ENCODE data around the gene NLGN3. TPM values are rescaled to one million over a fixed set of nuclear protein-coding genes. Genes with fewer than 3 reads are reported as not detected.
A peak's percentile ranks its signal among the peaks of the same experiment; 100 is the strongest.

The NLGN3 gene
- 0.20 TPM for total RNA-seq

- no peak for ATAC-seq
- DNase-seq (ENCODE audit: low spot score), result no peak
These were observed at the start of gene NLGN3 for GRCh38 chrX:71144651-71145050. NLGN3 (plus strand) TSS chrX:71144841; CDS start chrX:71147750, 2,909 bp downstream.

- ATAC-seq, result no peak
- DNase-seq (ENCODE audit: low spot score), result no peak
These were observed 49.6 kb upstream of the NLGN3 start for GRCh38 chrX:71095033-71095432.

- ATAC-seq, result peak; percentile 97
- peak; percentile 91 for DNase-seq (ENCODE audit: low spot score)
These were observed 49.1 kb upstream of the NLGN3 start, which contains the start of gene FOXO4 for GRCh38 chrX:71095555-71095980. FOXO4 (plus strand) TSS chrX:71095851; CDS start chrX:71096529, 678 bp downstream.

- DNase-seq (ENCODE audit: low spot score) (no peak), ATAC-seq (peak; percentile 87)
These were observed 48.5 kb upstream of the NLGN3 start for GRCh38 chrX:71095981-71096759.

- ATAC-seq (no peak), DNase-seq (ENCODE audit: low spot score) (no peak)
These were observed 47.9 kb upstream of the NLGN3 start for GRCh38 chrX:71096760-71097032.

- DNase-seq (ENCODE audit: low spot score), result peak; percentile 51
- ATAC-seq, result no peak
These were observed 46.3 kb upstream of the NLGN3 start for GRCh38 chrX:71098302-71098701.

GRCh38 chrX:71098951-71099506 lies 45.6 kb upstream of the NLGN3 start:
- ATAC-seq, result no peak
- no peak for DNase-seq (ENCODE audit: low spot score)

- DNase-seq (ENCODE audit: low spot score), result no peak
- no peak for ATAC-seq
These were observed 44.9 kb upstream of the NLGN3 start for GRCh38 chrX:71099736-71100135.

GRCh38 chrX:71100581-71101505 lies 43.8 kb upstream of the NLGN3 start:
- ATAC-seq, result no peak

GRCh38 chrX:71102292-71102691 lies 42.3 kb upstream of the NLGN3 start:
- no peak for ATAC-seq
- no peak for DNase-seq (ENCODE audit: low spot score)

More at GRCh38 chrX:71100581-71101505, 43.8 kb upstream of the NLGN3 start:
- DNase-seq (ENCODE audit: low spot score), result no peak

GRCh38 chrX:71103110-71103983 lies 41.3 kb upstream of the NLGN3 start:
- no peak for DNase-seq (ENCODE audit: low spot score)
- ATAC-seq, result peak; percentile 29

GRCh38 chrX:71105628-71106027 lies 39.0 kb upstream of the NLGN3 start:
- DNase-seq (ENCODE audit: low spot score) (no peak), ATAC-seq (no peak)

- DNase-seq (ENCODE audit: low spot score), result no peak
- no peak for ATAC-seq
These were observed 38.2 kb upstream of the NLGN3 start, which contains the start of gene CXorf65 for GRCh38 chrX:71106427-71106826. CXorf65 (minus strand) TSS chrX:71106740; CDS start chrX:71106556, 184 bp downstream.

GRCh38 chrX:71107245-71107644 lies 37.4 kb upstream of the NLGN3 start:
- no peak for ATAC-seq
- no peak for DNase-seq (ENCODE audit: low spot score)

- ATAC-seq (no peak), DNase-seq (ENCODE audit: low spot score) (no peak)
These were observed 36.8 kb upstream of the NLGN3 start for GRCh38 chrX:71107762-71108360.

- DNase-seq (ENCODE audit: low spot score), result no peak
- no peak for ATAC-seq
These were observed 35.6 kb upstream of the NLGN3 start for GRCh38 chrX:71109051-71109450.

GRCh38 chrX:71111141-71111843 lies 33.3 kb upstream of the NLGN3 start, which contains the start of gene IL2RG:
IL2RG (minus strand) TSS chrX:71111577; CDS start chrX:71111539, 38 bp downstream.
- ATAC-seq, result no peak

GRCh38 chrX:71111921-71112431 lies 32.7 kb upstream of the NLGN3 start:
- ATAC-seq, result no peak
- no peak for DNase-seq (ENCODE audit: low spot score)

More at GRCh38 chrX:71111141-71111843, 33.3 kb upstream of the NLGN3 start, which contains the start of gene IL2RG:
- no peak for DNase-seq (ENCODE audit: low spot score)

GRCh38 chrX:71117358-71117757 lies 27.3 kb upstream of the NLGN3 start:
- ATAC-seq, result no peak
- no peak for DNase-seq (ENCODE audit: low spot score)
